H7 (cell line): ENCODE data around the gene ACTL10. TPM values are rescaled to one million over a fixed set of nuclear protein-coding genes. Genes with fewer than 3 reads are reported as not detected.

Source experiments
- DNase-seq: peaks from one replicate; pipeline ENCODE4 v3.0.0; 2012
- H3K27me3 ChIP-seq: 2 replicates; pipeline ENCODE4 v1.6.0; 2011; ENCODE audit warnings: mild to moderate bottlenecking, low read length; ENCODE audit not compliant: control insufficient read depth, insufficient read depth
- H3K36me3 ChIP-seq: replicated peaks from 2 replicates; pipeline ENCODE4 v1.5.1; 2011; ENCODE audit warnings: low read length; ENCODE audit not compliant: control insufficient read depth, insufficient read depth
- H3K4me3 ChIP-seq: 2 replicates; pipeline ENCODE4 v1.5.1; 2011; ENCODE audit warnings: low read depth, mild to moderate bottlenecking, control low read depth, low read length, moderate library complexity; ENCODE audit not compliant: insufficient read depth
- total RNA-seq: library from RNA; depleted of rRNA; stranded (reverse); fragments of >200 nt; shearing (Covaris generic); gene quantifications from 2 replicates; pipeline ENCODE4 v1.2.3, GENCODE V29; 2014

ACTL10 gene
- total RNA-seq, 1 experiment from 2014 or later = 1.4 TPM

- DNase-seq = peak; percentile 72
- H3K27me3 ChIP-seq = no peaks in the 10 kb centered on the region
- H3K4me3 ChIP-seq = peak overlapping the region; percentile 80
- peaks cover 20% of the 10 kb centered on the region for H3K36me3 ChIP-seq
These were observed 6.9 kb downstream of the ACTL10 start for GRCh38 chr20:33673410-33674293.

GRCh38 chr20:33674294-33675135, 7.8 kb downstream of the ACTL10 start, which contains the start of gene NECAB3:
NECAB3 (minus strand) TSS chr20:33674428; CDS start chr20:33674352, 76 bp downstream.
- H3K27me3 ChIP-seq = no peaks in the 10 kb centered on the region
- H3K36me3 ChIP-seq = peaks cover 22% of the 10 kb centered on the region
- peak within 1 kb of the TSS; percentile 80 for H3K4me3 ChIP-seq
- peak; percentile 99 for DNase-seq

GRCh38 chr20:33675136-33675959, 8.6 kb downstream of the ACTL10 start:
- Histone ChIP-seq H3K4me3 (peak overlapping the region; percentile 80), H3K36me3 (peaks cover 29% of the 10 kb centered on the region), H3K27me3 (no peaks in the 10 kb centered on the region)
- DNase-seq = peak; percentile 54

- DNase-seq = peak; percentile 55
- Histone ChIP-seq H3K4me3 (no peak overlapping the region), H3K27me3 (no peaks in the 10 kb centered on the region), H3K36me3 (peaks cover 28% of the 10 kb centered on the region)
These were observed 9.4 kb downstream of the ACTL10 start for GRCh38 chr20:33676121-33676520.

- Histone ChIP-seq H3K36me3 (peaks cover 28% of the 10 kb centered on the region), H3K27me3 (no peaks in the 10 kb centered on the region), H3K4me3 (no peak overlapping the region)
- DNase-seq = peak; percentile 54
These were observed 10.2 kb downstream of the ACTL10 start for GRCh38 chr20:33676652-33677645.

- no peaks in the 10 kb centered on the region for H3K27me3 ChIP-seq
- no peak overlapping the region for H3K4me3 ChIP-seq
- H3K36me3 ChIP-seq = peaks cover 28% of the 10 kb centered on the region
- DNase-seq = peak; percentile 39
These were observed 11.4 kb downstream of the ACTL10 start for GRCh38 chr20:33677991-33678702.

GRCh38 chr20:33679758-33680485, 13.2 kb downstream of the ACTL10 start:
- H3K4me3 ChIP-seq = no peak overlapping the region

GRCh38 chr20:33680686-33681085, 13.9 kb downstream of the ACTL10 start:
- Histone ChIP-seq H3K36me3 (peaks cover 28% of the 10 kb centered on the region), H3K27me3 (no peaks in the 10 kb centered on the region), H3K4me3 (no peak overlapping the region)
- DNase-seq = no peak

More at GRCh38 chr20:33679758-33680485, 13.2 kb downstream of the ACTL10 start:
- peak; percentile 40 for DNase-seq
- no peaks in the 10 kb centered on the region for H3K27me3 ChIP-seq
- H3K36me3 ChIP-seq = peaks cover 28% of the 10 kb centered on the region

GRCh38 chr20:33681288-33681687, 14.5 kb downstream of the ACTL10 start:
- no peaks in the 10 kb centered on the region for H3K27me3 ChIP-seq

GRCh38 chr20:33681728-33682353, 15.1 kb downstream of the ACTL10 start:
- Histone ChIP-seq H3K4me3 (no peak overlapping the region), H3K36me3 (peaks cover 24% of the 10 kb centered on the region), H3K27me3 (no peaks in the 10 kb centered on the region)
- DNase-seq = no peak

More at GRCh38 chr20:33681288-33681687, 14.5 kb downstream of the ACTL10 start:
- no peak for DNase-seq
- Histone ChIP-seq H3K4me3 (no peak overlapping the region), H3K36me3 (peaks cover 27% of the 10 kb centered on the region)

GRCh38 chr20:33684533-33685327, 18.0 kb downstream of the ACTL10 start:
- DNase-seq = peak; percentile 82
- peaks cover 3% of the 10 kb centered on the region; the same call in 1 of the 2 replicates for H3K27me3 ChIP-seq
- H3K36me3 ChIP-seq = peaks cover 5% of the 10 kb centered on the region
- peak overlapping the region; percentile 82 for H3K4me3 ChIP-seq
